Activated CD8-positive, alpha-beta memory T cell treated with anti-CD3 and anti-CD28 coated beads for 36 hours (primary cell): ENCODE data around the gene PSME2. TPM values are rescaled to one million over a fixed set of nuclear protein-coding genes. Genes with fewer than 3 reads are reported as not detected.

Experiments
- CTCF ChIA-PET: fragments of 350-600 bp; sonication (Branson Sonifier 250); formaldehyde crosslinking; loops from one replicate; lab custom pipeline; 2021; ENCODE audit warnings: antibody characterized with exemption; lab: Charles Lee
- POLR2A ChIA-PET: fragments of 350-600 bp; sonication (Branson Sonifier 250); formaldehyde crosslinking; loops from one replicate; lab custom pipeline; 2021; ENCODE audit warnings: antibody characterized with exemption; lab: Charles Lee
- total RNA-seq, 2 experiments: library from RNA; stranded (reverse); gene quantifications; one replicate each; pipeline ENCODE4 v1.2.3, GENCODE V29; 2021

PSME2 gene
- total RNA-seq, 2 experiments from 2014 or later = 381 to 388 TPM

DNA sequence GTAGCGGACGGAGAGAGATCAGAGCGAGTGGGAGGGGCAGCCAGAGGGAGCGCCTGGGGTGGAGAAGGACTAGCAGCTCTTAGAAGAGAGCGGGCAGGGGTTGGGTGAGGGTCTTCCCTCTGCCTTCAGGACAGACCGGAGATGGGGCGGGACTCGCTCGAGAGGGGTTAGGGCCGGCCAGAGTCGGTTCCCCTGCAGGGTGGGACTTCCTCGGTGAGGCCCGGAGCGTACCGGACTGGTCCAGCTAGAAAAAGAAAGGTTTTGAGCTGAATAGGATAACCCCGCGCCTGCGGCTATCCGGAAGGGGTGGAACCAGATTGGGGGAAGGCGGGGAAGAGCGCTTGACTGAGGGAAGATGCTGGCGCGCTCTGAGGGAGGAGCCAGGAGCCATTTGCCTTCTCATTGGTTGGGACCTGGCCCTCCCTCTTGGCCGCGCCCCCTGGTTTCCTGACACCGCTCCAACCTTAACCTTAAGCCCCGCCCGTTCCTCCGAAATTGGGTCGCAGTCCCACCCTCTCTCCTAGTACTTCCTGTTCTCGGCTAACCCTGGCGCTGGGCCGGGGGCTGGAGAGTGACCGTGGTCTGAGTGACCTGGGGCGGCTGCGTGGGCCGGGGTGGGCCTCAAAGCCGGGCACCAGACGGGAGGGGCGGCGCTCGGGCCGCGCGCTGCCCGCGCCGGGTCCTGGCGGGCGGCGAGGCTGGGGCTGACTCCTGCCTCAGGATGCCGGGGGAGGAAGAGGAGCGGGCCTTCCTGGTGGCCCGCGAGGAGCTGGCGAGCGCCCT is 759 bp upstream of the PSME2 start, which contains the start of gene RNF31:
RNF31 (plus strand) TSS at position 521 of the 783 bp plus-strand sequence; CDS start at position 722, 201 bp downstream.
- ChIA-PET CTCF (interaction anchor here (0.9 to 2.7 kb wide), 6 partner anchors 8 to 57 kb away, joined by 3 to 24 read pairs (median 7); partner anchors contain the start of genes DCAF11, IRF9, NRL and PSME1), POLR2A (interaction anchor here (0.5 to 3.8 kb wide), 9 partner anchors 10 to 53 kb away, joined by 3 to 34 read pairs (median 4); partner anchors contain the start of genes DCAF11, IRF9, NRL and PCK2)

DNA sequence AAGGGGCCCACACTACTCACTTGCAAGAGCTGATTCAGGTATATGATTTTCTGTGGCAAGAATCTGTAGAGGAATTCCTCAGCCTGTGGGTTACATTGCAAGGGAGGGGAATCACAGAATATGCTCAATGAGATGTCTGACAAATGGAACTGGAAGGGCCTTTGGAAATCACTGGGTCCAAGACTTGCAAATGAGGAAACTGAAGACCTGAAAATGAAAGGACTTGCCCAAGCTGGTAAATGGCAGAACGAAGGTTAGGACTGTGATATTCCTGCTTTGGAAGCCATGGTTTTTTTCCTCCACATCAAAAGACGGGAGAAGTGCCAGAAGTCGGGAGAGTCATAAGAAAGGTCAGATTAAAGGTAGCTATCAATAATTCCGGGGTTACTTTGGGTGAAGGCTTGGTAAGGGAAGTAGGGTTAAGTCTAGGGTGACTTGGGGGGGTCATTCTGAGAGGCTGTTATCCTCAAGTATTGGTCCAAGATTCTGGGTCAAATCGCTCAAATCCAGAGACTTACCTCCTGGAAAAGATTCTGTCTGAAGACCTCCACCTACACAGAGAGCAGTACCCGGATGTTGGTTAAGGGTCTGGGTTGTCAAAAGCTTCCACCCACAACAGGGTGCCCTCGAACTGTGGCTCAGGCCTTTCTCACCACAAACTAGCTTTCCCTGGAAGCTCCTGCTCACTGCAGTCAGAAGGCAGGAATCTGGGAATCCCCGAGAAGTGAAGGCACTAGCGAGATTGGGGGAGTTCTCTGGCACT is 539 bp downstream of the PSME2 start:
- CTCF ChIA-PET = interaction anchor here (1.2 to 2.6 kb wide), 5 partner anchors 9 to 37 kb away, joined by 3 to 8 read pairs (median 6); partner anchors contain the start of genes DCAF11, IRF9, NRL and PSME1
- POLR2A ChIA-PET = interaction anchor here (1.1 to 3.8 kb wide), 5 partner anchors 9 to 51 kb away, joined by 4 to 34 read pairs (median 16); partner anchors contain the start of genes DCAF11, IRF9, NRL and PCK2

DNA sequence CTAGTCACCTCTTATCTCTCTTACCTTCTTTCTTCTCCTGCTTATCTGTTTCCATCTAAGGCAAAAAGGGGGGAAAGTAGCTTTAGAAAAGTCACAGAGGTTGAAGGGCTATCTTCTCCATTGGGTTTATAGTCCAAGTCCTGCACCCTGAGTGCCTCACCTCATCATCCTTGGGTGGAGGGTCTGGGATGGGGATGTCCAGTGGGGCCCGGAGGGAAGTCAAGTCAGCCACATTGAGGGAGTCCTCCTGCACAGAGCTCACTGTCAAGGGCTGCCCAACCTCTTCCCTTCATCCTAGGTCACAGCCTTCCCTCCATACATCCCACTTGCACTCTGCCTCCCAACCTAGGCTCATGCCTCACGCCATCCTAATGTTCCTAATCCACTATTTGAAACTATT is 1.2 kb downstream of the PSME2 start:
- POLR2A ChIA-PET = interaction anchor here (2.4 to 3.8 kb wide), 3 partner anchors 8 to 31 kb away, joined by 16 to 34 read pairs (median 18); partner anchors contain the start of genes DCAF11, IRF9, NRL and PSME1
- CTCF ChIA-PET = interaction anchor here (1.2 to 1.6 kb wide), 3 partner anchors 9 to 30 kb away, joined by 6 to 8 read pairs (median 6); partner anchors contain the start of genes DCAF11, IRF9, NRL and PSME1

DNA sequence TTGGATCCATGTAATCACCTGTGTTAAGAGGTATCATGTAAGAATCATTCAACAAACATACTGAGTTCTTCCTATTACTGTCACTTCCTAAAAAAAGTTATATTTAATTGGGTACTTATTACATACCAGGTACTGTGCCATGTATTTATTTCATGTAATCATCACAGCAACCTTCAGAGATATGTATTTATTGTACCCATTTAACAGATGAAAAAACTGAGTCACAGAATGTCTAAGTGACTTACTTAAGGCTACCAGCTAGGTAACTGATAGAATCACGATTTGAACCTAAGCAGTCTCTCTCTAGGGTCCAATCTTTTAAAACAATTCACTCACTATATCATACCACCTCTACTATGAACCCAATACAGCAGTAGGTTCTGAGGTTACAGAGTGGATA is 2.0 kb downstream of the PSME2 start:
- ChIA-PET CTCF (interaction anchor here (1.4 kb wide), 1 partner anchor 17 kb away, joined by 6 read pairs; the partner anchor contains the start of gene IRF9), POLR2A (no interaction called here)

DNA sequence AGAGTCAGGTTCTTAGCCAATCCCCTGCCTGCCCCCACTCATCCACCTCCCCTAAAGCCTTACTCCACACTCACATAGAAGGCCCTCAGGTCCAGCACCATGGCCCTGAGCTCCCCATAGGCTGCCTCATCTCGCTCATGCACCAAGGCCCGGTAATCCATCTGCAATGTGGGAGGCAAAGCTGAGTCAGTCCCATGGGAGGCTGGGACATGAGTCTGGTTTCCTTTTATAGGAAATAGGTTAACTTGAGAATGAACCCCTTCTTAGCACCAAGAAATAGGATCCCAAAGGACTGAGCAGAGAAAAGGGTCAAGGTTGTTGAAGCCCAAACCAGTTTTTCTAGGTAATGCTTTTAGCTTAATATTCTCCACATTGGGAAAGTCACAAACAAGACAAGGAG is 2.9 kb downstream of the PSME2 start:
- POLR2A ChIA-PET = no interaction called here
- CTCF ChIA-PET = interaction anchor here (1.4 kb wide), 1 partner anchor 18 kb away, joined by 6 read pairs; the partner anchor contains the start of gene IRF9

DNA sequence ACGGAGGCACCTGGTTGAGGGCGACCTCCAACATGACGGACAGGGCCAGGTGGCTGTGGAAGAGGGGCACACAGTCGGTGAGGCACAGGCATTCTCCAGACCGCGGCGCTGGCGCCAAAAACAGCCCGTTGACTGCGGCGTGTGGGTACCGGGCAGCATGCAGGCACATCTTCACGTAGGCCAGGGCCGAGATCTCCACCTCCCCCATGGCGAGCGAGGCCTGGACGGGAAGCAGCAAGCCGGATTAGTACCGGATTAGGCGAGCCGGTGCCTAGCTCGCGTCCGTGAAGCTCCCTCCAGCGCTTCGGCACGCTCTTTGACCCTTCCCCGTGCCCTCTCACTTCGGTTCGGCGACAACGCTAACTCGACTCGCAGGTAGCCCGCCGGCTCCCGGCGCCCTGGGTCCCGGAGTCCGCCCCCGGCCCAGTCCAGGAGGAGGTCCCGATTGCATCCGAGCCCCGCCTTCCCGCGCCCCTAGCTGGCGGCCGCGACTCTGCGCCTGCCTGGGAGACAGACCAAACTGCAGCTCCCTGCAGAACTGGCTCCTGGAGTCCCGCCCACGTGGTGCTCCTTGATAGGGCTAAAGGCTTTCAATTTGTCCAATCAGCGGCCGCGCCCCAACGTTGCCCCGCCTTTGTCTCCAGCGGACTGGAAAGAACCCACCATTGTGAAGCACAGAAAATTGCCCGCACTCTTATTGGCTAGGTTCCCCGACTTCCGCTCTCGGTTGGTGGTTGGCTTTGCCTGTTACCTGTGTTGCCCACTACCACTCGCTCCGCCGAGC is 5.1 kb downstream of the PSME2 start, which contains the start of gene EMC9:
EMC9 (minus strand) TSS at position 495 of the 784 bp plus-strand sequence; CDS start at position 208, 287 bp downstream.
- ChIA-PET POLR2A (interaction anchor here (1.0 to 1.7 kb wide), 5 partner anchors 9 to 102 kb away, joined by 3 to 8 read pairs (median 4); partner anchors contain the start of genes DCAF11, IRF9, NRL and TINF2), CTCF (interaction anchor here (0.6 to 1.6 kb wide), 4 partner anchors 20 to 50 kb away, joined by 3 to 5 read pairs (median 5); partner anchors contain the start of genes DCAF11 and IRF9)

DNA sequence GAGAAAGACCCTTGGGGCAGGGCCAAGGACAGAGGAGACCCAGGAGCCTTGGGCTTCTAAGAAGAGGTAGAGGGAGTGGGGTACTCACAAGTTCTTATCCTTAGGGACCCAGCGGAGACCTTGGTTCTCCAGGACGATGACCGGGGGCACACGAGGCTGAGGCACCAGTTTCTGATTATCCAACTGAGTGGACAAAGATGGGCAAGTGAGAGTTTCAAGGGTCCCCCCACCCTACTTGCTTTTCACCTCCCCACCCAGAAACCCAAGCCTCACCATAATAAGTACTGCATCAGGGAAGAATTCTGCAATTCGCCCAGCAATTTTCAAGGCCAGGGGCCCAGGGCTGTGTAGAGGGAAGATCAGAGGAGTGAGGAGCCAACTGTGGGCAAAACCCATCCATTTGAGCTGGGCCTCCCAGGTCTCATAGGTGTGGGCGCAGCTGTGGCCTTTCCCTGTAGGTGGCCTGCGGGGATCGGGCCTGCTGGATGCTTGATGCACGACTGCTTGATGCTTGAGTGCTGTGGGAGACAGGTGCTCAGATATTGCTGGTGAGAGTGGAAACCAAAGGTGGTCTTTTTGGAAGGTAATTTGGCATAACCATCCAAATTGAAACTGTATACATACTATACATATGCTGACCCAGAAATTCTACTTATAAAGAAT is 7.0 kb downstream of the PSME2 start:
- CTCF ChIA-PET = interaction anchor here (4.7 kb wide), 1 partner anchor 22 kb away, joined by 34 read pairs; the partner anchor contains the start of gene IRF9
- POLR2A ChIA-PET = no interaction called here

DNA sequence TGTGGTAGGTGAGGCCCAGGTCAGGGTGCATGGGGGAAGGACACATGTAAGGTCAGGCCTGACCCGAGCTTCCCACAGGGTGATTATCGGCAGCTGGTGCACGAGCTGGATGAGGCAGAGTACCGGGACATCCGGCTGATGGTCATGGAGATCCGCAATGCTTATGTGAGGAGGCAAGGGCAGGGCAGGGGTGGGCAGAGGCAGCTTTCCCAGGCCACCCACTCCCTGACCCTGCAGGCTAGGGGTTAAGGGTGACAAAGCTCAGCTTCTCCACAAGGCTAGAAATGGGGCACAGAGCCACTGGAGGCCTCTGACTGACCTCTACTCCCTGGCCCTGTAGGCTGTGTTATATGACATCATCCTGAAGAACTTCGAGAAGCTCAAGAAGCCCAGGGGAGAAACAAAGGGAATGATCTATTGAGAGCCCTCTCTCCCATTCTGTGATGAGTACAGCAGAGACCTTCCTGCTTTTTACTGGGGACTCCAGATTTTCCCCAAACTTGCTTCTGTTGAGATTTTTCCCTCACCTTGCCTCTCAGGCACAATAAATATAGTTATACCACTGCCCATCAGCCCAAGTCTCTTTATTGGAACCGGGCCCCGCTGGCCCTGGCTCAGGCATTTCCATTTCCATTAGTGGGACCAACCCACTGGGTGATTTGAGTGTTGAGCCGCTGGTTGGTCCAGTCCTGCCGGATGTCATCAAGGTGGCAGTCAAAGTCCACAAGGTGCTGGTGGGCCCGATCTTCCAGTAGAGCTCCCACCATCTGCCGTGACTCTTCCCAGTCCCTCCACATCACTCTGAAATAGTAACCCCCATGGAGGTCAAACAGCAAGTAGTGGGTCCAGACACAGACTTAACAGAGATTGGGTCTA is 7.8 kb downstream of the PSME2 start:
- CTCF ChIA-PET = interaction anchor here (1.2 to 4.7 kb wide), 2 partner anchors 23 to 30 kb away, joined by 3 to 34 read pairs; partner anchors contain the start of gene IRF9
- POLR2A ChIA-PET = interaction anchor here (4.1 kb wide), 1 partner anchor 8 kb away, joined by 34 read pairs; the partner anchor contains the start of genes PSME2 and RNF31

DNA sequence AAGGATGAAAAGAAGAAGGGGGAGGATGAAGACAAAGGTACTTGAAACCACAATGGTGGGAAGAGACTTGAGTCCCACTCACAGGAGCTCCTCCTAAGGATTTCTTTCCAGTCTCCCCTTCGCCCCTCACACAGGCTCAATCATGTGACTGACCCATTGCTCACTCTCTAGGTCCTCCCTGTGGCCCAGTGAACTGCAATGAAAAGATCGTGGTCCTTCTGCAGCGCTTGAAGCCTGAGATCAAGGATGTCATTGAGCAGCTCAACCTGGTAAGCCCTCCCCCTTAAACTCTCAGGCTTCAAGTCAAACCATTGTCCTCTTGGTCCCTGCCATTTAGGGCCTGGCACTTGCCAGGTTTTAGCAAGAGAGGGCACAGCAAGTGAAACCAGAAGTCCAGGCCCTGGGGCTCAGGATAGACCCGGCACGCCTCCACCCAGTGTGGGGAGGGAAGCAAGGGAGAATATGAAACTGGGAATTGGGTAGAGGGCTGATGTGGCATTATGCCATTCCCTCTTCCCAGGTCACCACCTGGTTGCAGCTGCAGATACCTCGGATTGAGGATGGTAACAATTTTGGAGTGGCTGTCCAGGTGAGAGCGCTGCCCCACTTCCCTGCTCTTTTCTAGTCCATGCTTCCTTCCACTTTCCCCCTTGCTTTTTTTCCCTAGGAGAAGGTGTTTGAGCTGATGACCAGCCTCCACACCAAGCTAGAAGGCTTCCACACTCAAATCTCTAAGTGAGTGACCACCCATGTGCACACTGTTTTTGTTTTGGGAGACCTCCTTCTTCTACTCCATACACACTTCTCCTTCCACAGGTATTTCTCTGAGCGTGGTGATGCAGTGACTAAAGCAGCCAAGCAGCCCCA is 8.6 kb downstream of the PSME2 start:
- CTCF ChIA-PET = interaction anchor here (1.2 to 4.7 kb wide), 4 partner anchors 10 to 29 kb away, joined by 3 to 34 read pairs (median 6); partner anchors contain the start of genes IRF9 and RNF31
- POLR2A ChIA-PET = interaction anchor here (0.7 to 4.1 kb wide), 3 partner anchors 9 to 76 kb away, joined by 3 to 34 read pairs (median 24); partner anchors contain the start of genes CHMP4A, DCAF11, NRL and PSME2

DNA sequence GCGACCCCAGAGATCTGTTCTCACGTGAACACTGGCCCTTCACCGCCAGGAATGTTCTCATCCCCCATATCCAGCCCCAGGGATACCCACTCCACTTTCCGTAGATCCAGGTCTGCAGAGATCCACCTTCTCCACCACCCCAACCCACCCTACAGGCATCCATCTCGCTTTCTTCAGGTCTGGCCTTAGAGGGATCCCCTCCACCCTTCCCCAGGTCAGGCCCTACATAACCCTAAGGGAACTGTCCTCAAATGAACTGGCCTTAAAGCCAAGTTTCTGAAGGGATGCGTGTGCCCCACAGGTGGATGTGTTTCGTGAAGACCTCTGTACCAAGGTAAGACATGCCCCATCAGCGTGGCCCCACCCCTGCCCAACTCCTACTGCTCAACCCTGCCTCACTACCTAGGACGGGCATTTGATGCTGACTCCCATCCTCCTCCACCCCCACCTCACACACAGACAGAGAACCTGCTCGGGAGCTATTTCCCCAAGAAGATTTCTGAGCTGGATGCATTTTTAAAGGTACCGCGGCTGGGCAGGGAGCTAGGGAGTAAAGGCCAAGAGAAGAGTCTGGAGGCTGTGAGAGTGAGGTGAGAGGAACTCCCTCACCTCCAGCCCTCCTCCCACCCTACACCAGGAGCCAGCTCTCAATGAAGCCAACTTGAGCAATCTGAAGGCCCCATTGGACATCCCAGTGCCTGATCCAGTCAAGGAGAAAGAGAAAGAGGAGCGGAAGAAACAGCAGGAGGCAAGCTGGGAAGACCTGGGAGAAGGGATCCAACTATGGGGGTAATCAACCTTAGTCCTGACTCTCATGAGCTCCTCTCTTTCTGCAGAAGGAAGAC is 9.5 kb downstream of the PSME2 start:
- CTCF ChIA-PET = interaction anchor here (0.7 to 4.7 kb wide), 8 partner anchors 9 to 44 kb away, joined by 3 to 34 read pairs (median 6); partner anchors contain the start of genes IRF9 and RNF31
- POLR2A ChIA-PET = interaction anchor here (0.5 to 4.1 kb wide), 6 partner anchors 10 to 77 kb away, joined by 3 to 34 read pairs (median 12); partner anchors contain the start of genes CHMP4A, DCAF11, IRF9 and NRL

DNA sequence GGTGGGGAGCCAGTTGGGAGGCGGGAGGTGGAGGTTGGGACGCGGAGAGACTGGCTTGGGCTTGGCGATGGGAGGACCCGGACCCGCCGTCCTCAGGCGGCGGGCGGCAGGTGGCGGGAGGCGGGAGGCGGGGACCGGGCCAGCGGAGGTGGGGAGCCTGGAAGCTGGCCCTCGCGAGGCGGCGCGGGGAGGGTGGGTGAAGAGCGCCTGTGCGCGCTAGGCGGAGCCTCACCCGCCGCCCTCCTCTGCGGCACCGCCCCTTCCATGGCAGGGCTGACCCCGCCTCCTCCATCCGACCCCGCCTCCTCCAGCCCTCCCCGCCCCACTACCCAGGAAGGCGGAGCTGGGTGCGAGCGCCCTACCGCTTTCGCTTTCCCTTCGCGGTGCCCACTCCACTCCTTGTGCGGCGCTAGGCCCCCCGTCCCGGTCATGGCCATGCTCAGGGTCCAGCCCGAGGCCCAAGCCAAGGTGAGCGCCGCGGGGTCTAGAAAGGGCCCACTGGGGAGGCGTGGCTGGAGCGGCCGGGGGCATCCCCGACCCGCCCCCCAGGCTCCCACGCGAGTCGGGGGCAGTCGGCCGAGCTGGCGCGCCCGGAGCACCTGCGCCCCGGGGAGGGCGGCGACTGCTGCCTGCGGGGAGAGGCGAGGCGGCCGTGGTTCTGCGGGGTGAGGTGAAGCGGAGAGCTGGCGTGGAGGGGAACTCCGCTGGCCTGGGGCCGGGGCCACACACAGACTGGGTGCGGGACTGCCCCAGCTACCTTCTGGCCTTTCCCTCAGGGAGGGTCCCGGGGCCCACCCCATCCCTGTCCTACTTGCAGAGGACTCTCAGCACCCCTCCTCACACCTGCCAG is 10.4 kb downstream of the PSME2 start, which contains the start of gene PSME1:
PSME1 (plus strand) TSS at position 361 of the 850 bp plus-strand sequence; CDS start at position 430, 69 bp downstream.
- CTCF ChIA-PET = interaction anchor here (0.7 to 4.7 kb wide), 10 partner anchors 9 to 59 kb away, joined by 3 to 34 read pairs (median 6); partner anchors contain the start of genes IRF9, RNF31 and TM9SF1
- POLR2A ChIA-PET = interaction anchor here (0.7 to 4.1 kb wide), 8 partner anchors 9 to 492 kb away, joined by 3 to 34 read pairs (median 6); partner anchors contain the start of genes DCAF11, IRF9, NRL and PSME2

DNA sequence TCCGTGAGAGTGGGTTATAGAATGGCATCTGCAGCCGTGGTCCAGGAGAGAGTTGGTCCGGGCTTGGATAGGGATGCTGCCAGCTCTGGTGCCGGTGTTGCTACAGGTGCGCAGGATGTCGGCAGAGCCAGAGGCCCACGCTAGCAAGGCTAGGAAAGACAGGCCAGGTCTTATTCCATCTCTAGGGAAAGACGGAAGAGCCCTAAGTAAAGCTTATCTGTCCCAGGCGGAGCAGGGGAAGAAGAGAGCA is 10.9 kb downstream of the PSME2 start:
- POLR2A ChIA-PET = interaction anchor here (0.7 to 4.1 kb wide), 8 partner anchors 8 to 493 kb away, joined by 3 to 34 read pairs (median 6); partner anchors contain the start of genes DCAF11, IRF9, NRL and PSME2
- CTCF ChIA-PET = interaction anchor here (0.8 to 4.7 kb wide), 8 partner anchors 9 to 60 kb away, joined by 3 to 34 read pairs (median 6); partner anchors contain the start of genes IRF9, RNF31 and TM9SF1

DNA sequence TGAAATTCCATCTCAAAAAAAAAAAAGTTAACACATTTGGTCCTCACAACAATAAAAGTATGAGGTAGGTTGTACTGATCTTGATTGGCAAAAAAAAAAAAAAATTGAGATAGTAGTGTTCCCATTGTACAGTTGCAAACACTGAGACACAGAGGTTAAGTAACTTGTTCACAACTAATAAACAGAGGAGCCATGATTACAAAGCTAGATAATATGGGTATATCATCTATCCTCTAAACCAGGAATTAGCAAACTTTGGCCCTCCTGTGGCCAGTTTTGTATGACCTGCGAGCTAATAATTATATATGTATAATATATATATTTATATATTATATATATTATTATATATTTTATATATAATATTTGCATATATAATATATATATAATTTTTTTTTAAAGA is 12.7 kb downstream of the PSME2 start:
- ChIA-PET CTCF (interaction anchor here (0.6 to 1.7 kb wide), 4 partner anchors 24 to 571 kb away, joined by 3 to 8 read pairs (median 4); partner anchors contain the start of gene IRF9), POLR2A (interaction anchor here (3.1 kb wide), 1 partner anchor 27 kb away, joined by 19 read pairs; the partner anchor contains the start of gene IRF9)
